KMS-11 (cell line): ENCODE data around the gene MAP4.
"Not testable (repeated sequence)": the region's sequence is repeated elsewhere in the genome, so short reads cannot be mapped to it uniquely, and the experiment has no call there.

Source experiments
- H2AFZ ChIP-seq: fragments of 200-600 bp; sonication (generic); 2 replicates; pipeline ENCODE4 v1.6.1; 2016; ENCODE audit warnings: antibody characterized with exemption, mixed run types, low read depth
- H3K27ac ChIP-seq: fragments of 200-600 bp; sonication (generic); 2 replicates; pipeline ENCODE4 v1.6.1; 2016; ENCODE audit warnings: mild to moderate bottlenecking, mixed run types
- H3K27me3 ChIP-seq: fragments of 200-600 bp; sonication (generic); 2 replicates; pipeline ENCODE4 v1.6.1; 2017; ENCODE audit warnings: mild to moderate bottlenecking, low read depth, mixed run types, moderate library complexity; ENCODE audit not compliant: insufficient read depth
- H3K36me3 ChIP-seq: fragments of 200-600 bp; sonication (generic); 2 replicates; pipeline ENCODE4 v1.6.1; 2017; ENCODE audit warnings: mild to moderate bottlenecking, mixed run types; ENCODE audit not compliant: insufficient read depth
- H3K4me1 ChIP-seq: fragments of 200-600 bp; sonication (generic); 2 replicates; pipeline ENCODE4 v1.6.1; 2016; ENCODE audit warnings: mild to moderate bottlenecking, low read depth, mixed run types; ENCODE audit not compliant: poor library complexity, severe bottlenecking
- H3K4me2 ChIP-seq: fragments of 200-600 bp; sonication (generic); 2 replicates; pipeline ENCODE4 v1.7.0; 2016; ENCODE audit warnings: mild to moderate bottlenecking, mixed run types
- H3K4me3 ChIP-seq: fragments of 200-600 bp; sonication (generic); IDR thresholded peaks from 2 replicates; pipeline ENCODE4 v1.6.1; 2017; ENCODE audit warnings: low read depth, low read length, mixed read lengths; ENCODE audit not compliant: insufficient read depth
- H3K79me2 ChIP-seq: fragments of 200-600 bp; sonication (generic); 2 replicates; pipeline ENCODE4 v1.6.1; 2016; ENCODE audit warnings: low read depth, mixed run types; ENCODE audit not compliant: insufficient read depth
- H3K9ac ChIP-seq: fragments of 200-600 bp; sonication (generic); 2 replicates; pipeline ENCODE4 v1.6.1; 2016; ENCODE audit warnings: mild to moderate bottlenecking, mixed run types
- H4K20me1 ChIP-seq: fragments of 200-600 bp; sonication (generic); 2 replicates; pipeline ENCODE4 v1.6.1; 2016; ENCODE audit warnings: mild to moderate bottlenecking, mixed run types; ENCODE audit not compliant: insufficient read depth
- CTCF ChIP-seq: fragments of 200-600 bp; sonication (generic); conservative IDR thresholded peaks from 2 replicates; pipeline ENCODE4 v1.6.1; 2017; ENCODE audit warnings: low read depth, mild to moderate bottlenecking, antibody characterized with exemption, low read length, moderate library complexity, mixed read lengths

MAP4 gene

GRCh38 chr3:47846186-47846879, 169.9 kb downstream of the MAP4 start:
- Histone ChIP-seq H3K27ac (no peak overlapping the region), H4K20me1 (no peaks in the 10 kb centered on the region), H3K27me3 (no peaks in the 10 kb centered on the region), H3K4me2 (no peak overlapping the region), H3K4me3 (no peak overlapping the region), H3K36me3 (no peaks in the 10 kb centered on the region), H3K9ac (no peak overlapping the region), H2AFZ (no peak overlapping the region), H3K4me1 (no peaks in the 10 kb centered on the region), H3K79me2 (no peaks in the 10 kb centered on the region)
- TF ChIP-seq CTCF, result no peak

GRCh38 chr3:47841786-47842349, 174.3 kb downstream of the MAP4 start:
- H3K4me1 ChIP-seq, result no peaks in the 10 kb centered on the region
- H3K36me3 ChIP-seq, result no peaks in the 10 kb centered on the region
- H2AFZ ChIP-seq, result no peak overlapping the region
- H3K4me2 ChIP-seq, result no peak overlapping the region
- H3K9ac ChIP-seq, result no peak overlapping the region
- TF ChIP-seq CTCF, result no peak
- no peaks in the 10 kb centered on the region for H3K79me2 ChIP-seq
- H3K4me3 ChIP-seq, result no peak overlapping the region
- no peaks in the 10 kb centered on the region for H4K20me1 ChIP-seq
- no peak overlapping the region for H3K27ac ChIP-seq
- H3K27me3 ChIP-seq, result no peaks in the 10 kb centered on the region

GRCh38 chr3:47838503-47838902, 177.7 kb downstream of the MAP4 start:
- no peak for TF ChIP-seq CTCF
- H3K4me2 ChIP-seq, result no peak overlapping the region
- no peaks in the 10 kb centered on the region for H4K20me1 ChIP-seq
- no peak overlapping the region for H2AFZ ChIP-seq
- no peak overlapping the region for H3K27ac ChIP-seq
- H3K36me3 ChIP-seq, result no peaks in the 10 kb centered on the region
- H3K27me3 ChIP-seq, result no peaks in the 10 kb centered on the region
- no peaks in the 10 kb centered on the region for H3K4me1 ChIP-seq
- no peaks in the 10 kb centered on the region for H3K79me2 ChIP-seq
- H3K4me3 ChIP-seq, result no peak overlapping the region
- no peak overlapping the region for H3K9ac ChIP-seq

GRCh38 chr3:47836986-47837385, 179.2 kb downstream of the MAP4 start:
- Histone ChIP-seq H3K27me3 (no peaks in the 10 kb centered on the region), H3K4me3 (no peak overlapping the region), H2AFZ (no peak overlapping the region), H3K36me3 (no peaks in the 10 kb centered on the region), H3K9ac (no peak overlapping the region), H3K4me1 (no peaks in the 10 kb centered on the region), H3K27ac (no peak overlapping the region), H3K79me2 (no peaks in the 10 kb centered on the region), H4K20me1 (no peaks in the 10 kb centered on the region), H3K4me2 (no peak overlapping the region)
- no peak for TF ChIP-seq CTCF

GRCh38 chr3:47829482-47829881, 186.7 kb downstream of the MAP4 start:
- peaks cover 23% of the 10 kb centered on the region for H3K79me2 ChIP-seq
- H3K36me3 ChIP-seq, H3K27me3 ChIP-seq, H3K4me2 ChIP-seq, H2AFZ ChIP-seq, H3K4me3 ChIP-seq, H4K20me1 ChIP-seq, H3K27ac ChIP-seq, H3K9ac ChIP-seq: not testable (repeated sequence)
- H3K4me1 ChIP-seq, result peaks cover 17% of the 10 kb centered on the region
